ENCODE results near the gene SCD5.

Gene SCD5

DNA sequence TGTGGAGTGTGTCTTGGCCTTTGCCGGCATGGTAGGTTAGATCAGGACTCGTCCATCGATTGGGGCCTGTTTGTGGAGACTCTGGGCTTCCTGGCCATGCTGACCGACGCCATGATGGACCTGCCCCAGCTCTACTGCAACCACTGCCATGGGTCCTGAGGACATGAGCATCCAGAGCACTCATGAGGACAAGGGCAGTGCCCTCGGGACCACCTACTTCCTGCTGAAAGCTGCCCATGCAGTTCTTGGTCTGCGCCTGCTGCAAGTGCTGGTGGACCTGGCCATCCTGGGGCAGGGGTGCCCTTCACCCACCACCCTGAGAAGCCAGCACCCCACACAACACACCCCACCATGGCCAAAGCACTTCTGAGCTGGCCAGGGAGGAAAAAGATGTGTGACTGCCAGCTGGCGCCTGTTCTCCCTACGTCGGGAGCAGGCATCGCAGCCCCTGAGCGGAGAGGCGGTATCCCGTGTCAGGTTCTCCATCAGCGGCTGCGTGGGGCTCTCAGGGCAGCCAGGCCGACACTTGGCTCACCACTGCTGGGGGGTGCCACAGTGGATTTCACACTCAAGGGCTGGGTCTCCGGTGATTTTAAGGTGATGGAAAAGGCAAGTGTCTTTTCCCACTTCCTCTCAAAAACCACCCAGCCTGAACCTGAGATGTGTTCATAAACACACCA lies 106.4 kb downstream of the SCD5 start:
- TF ChIP-seq CTCF (IDR thresholded peaks at IDR 0.05; ENCODE audit: low read depth, low read length, missing control alignments): no peak
- no peak for DNase-seq (ENCODE audit: low read depth)

GRCh38 chr4:82691431-82691830 lies 107.2 kb downstream of the SCD5 start:
- no peak for TF ChIP-seq CTCF (IDR thresholded peaks at IDR 0.05; ENCODE audit: low read depth, low read length, missing control alignments)
- no peak overlapping the region for H3K4me3 ChIP-seq (ENCODE audit: low read depth, low read length)
- DNase-seq (ENCODE audit: low read depth): no peak

More for the DNA sequence above, 106.4 kb downstream of the SCD5 start:
- no peak overlapping the region for H3K4me3 ChIP-seq (ENCODE audit: low read depth, low read length)

GRCh38 chr4:82688091-82688795 lies 110.4 kb downstream of the SCD5 start:
- DNase-seq (ENCODE audit: low read depth): no peak
- no peak for TF ChIP-seq CTCF (IDR thresholded peaks at IDR 0.05; ENCODE audit: low read depth, low read length, missing control alignments)
- no peak overlapping the region for H3K4me3 ChIP-seq (ENCODE audit: low read depth, low read length)

- TF ChIP-seq CTCF (IDR thresholded peaks at IDR 0.05; ENCODE audit: low read depth, low read length, missing control alignments): no peak
- no peak overlapping the region for H3K4me3 ChIP-seq (ENCODE audit: low read depth, low read length)
- no peak for DNase-seq (ENCODE audit: low read depth)
These were observed 111.1 kb downstream of the SCD5 start for GRCh38 chr4:82687531-82687930.

- no peak for DNase-seq (ENCODE audit: low read depth)
- no peak for TF ChIP-seq CTCF (IDR thresholded peaks at IDR 0.05; ENCODE audit: low read depth, low read length, missing control alignments)
These were observed 116.8 kb downstream of the SCD5 start for GRCh38 chr4:82681754-82682153.

GRCh38 chr4:82680834-82681233 lies 117.8 kb downstream of the SCD5 start:
- no peak for TF ChIP-seq CTCF (IDR thresholded peaks at IDR 0.05; ENCODE audit: low read depth, low read length, missing control alignments)
- no peak for DNase-seq (ENCODE audit: low read depth)
- H3K4me3 ChIP-seq (ENCODE audit: low read depth, low read length): no peak overlapping the region

More at GRCh38 chr4:82681754-82682153, 116.8 kb downstream of the SCD5 start:
- H3K4me3 ChIP-seq (ENCODE audit: low read depth, low read length): no peak overlapping the region
